ENCODE data around the gene PIEZO2.
"Not testable (repeated sequence)": the region's sequence is repeated elsewhere in the genome, so short reads cannot be mapped to it uniquely, and the experiment has no call there.

DNA sequence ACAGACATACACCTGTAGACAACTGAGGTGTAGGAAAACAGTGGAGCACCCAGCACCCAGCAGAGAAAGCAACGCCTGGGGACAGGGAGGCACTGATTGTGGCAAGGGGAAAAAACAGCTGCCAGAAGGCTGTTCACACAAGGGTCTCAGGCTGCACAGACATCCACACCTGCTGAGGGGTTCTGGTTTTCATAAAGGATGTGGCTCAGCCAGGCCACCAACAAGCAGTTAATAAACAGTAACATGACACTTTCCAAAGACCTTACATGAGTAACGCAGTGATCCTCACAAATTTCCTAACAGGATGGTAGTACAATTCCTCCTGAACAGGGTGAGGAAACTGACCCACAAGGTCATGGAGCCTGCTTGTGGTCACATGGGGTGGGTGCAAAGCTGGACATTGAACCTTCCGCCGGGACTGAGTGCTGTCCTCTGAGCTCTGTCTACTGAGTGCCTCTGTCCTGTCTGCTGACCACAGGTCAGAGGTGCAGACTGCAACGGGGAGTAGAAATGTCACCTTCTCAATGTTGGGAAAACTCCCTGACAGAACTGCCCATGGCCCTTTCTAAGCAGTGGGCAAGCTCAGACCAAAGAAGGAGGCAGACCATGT, 506.3 kb downstream of the PIEZO2 start:
- not testable (repeated sequence) for TF ChIP-seq POLR2A, POLR2AphosphoS5, EP300 (IDR thresholded peaks at IDR 0.05)
- TF ChIP-seq, protein P1, sequence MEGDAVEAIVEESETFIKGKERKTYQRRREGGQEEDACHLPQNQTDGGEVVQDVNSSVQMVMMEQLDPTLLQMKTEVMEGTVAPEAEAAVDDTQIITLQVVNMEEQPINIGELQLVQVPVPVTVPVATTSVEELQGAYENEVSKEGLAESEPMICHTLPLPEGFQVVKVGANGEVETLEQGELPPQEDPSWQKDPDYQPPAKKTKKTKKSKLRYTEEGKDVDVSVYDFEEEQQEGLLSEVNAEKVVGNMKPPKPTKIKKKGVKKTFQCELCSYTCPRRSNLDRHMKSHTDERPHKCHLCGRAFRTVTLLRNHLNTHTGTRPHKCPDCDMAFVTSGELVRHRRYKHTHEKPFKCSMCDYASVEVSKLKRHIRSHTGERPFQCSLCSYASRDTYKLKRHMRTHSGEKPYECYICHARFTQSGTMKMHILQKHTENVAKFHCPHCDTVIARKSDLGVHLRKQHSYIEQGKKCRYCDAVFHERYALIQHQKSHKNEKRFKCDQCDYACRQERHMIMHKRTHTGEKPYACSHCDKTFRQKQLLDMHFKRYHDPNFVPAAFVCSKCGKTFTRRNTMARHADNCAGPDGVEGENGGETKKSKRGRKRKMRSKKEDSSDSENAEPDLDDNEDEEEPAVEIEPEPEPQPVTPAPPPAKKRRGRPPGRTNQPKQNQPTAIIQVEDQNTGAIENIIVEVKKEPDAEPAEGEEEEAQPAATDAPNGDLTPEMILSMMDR (IDR thresholded peaks at IDR 0.05): not testable (repeated sequence)
